Fibroblast of upper back skin (primary cell): Measurements from ENCODE around the gene SERBP1.
"Not testable (repeated sequence)": the region's sequence is repeated elsewhere in the genome, so short reads cannot be mapped to it uniquely, and the experiment has no call there.

ENCODE experiments used
- DNase-seq: peaks from one replicate; pipeline ENCODE4 v3.0.0-alpha.2; 2013

SERBP1 gene

GRCh38 chr1:67439277-67440029 is 9.3 kb upstream of the SERBP1 start:
- peak; percentile 33 for DNase-seq

- no peak for DNase-seq
Observed at GRCh38 chr1:67437961-67438360, 7.8 kb upstream of the SERBP1 start.

GRCh38 chr1:67436511-67437055 is 6.4 kb upstream of the SERBP1 start:
- no peak for DNase-seq

GRCh38 chr1:67434491-67434890 is 4.3 kb upstream of the SERBP1 start:
- DNase-seq: peak; percentile 63

GRCh38 chr1:67433837-67434236 is 3.6 kb upstream of the SERBP1 start:
- no peak for DNase-seq

GRCh38 chr1:67432745-67433144 is 2.5 kb upstream of the SERBP1 start:
- DNase-seq: no peak

GRCh38 chr1:67431869-67432578 is 1.8 kb upstream of the SERBP1 start:
- DNase-seq: no peak

GRCh38 chr1:67431156-67431765 is 1.1 kb upstream of the SERBP1 start:
- no peak for DNase-seq

- DNase-seq: no peak
Observed at GRCh38 chr1:67429528-67430357, 459 bp downstream of the SERBP1 start.

- DNase-seq: no peak
Observed at GRCh38 chr1:67429011-67429527, 1.1 kb downstream of the SERBP1 start.

- no peak for DNase-seq
Observed at GRCh38 chr1:67427947-67428346, 2.3 kb downstream of the SERBP1 start.

- DNase-seq: no peak
Observed at GRCh38 chr1:67427465-67427864, 2.7 kb downstream of the SERBP1 start.

GRCh38 chr1:67420835-67421492 is 9.2 kb downstream of the SERBP1 start:
- no peak for DNase-seq

- DNase-seq: no peak
Observed at GRCh38 chr1:67418839-67419586, 11.2 kb downstream of the SERBP1 start.

GRCh38 chr1:67417733-67418132 is 12.5 kb downstream of the SERBP1 start:
- not testable (repeated sequence) for DNase-seq

- no peak for DNase-seq
Observed at GRCh38 chr1:67415041-67415440, 15.2 kb downstream of the SERBP1 start.

- no peak for DNase-seq
Observed at GRCh38 chr1:67414574-67414973, 15.6 kb downstream of the SERBP1 start.

- DNase-seq: not testable (repeated sequence)
Observed at GRCh38 chr1:67413101-67413500, 17.1 kb downstream of the SERBP1 start.

GRCh38 chr1:67408148-67408547 is 22.1 kb downstream of the SERBP1 start:
- DNase-seq: no peak

- no peak for DNase-seq
Observed at GRCh38 chr1:67407498-67407897, 22.7 kb downstream of the SERBP1 start.
